LNCaP clone FGC (cell line): ENCODE measurements around the gene ZFP92.

Experiments used
- DNase-seq: peaks from one replicate; pipeline ENCODE4 v3.0.0-alpha.2; 2011; ENCODE audit warnings: low read depth
- H3K4me3 ChIP-seq: 2 replicates; pipeline ENCODE4 v1.5.1; 2011; ENCODE audit warnings: mild to moderate bottlenecking, low read depth, low read length, control low read depth
- TF ChIP-seq, protein P1 (sequence below): IDR thresholded peaks from 2 replicates; pipeline ENCODE4 v1.5.1; 2012; ENCODE audit warnings: mild to moderate bottlenecking; ENCODE audit not compliant: control insufficient read depth, insufficient read depth; ENCODE audit errors: extremely low read depth

ZFP92 gene

GRCh38 chrX:153411255-153411987, at the start of gene ZFP92:
Gene ZFP92, plus strand, starts transcription at chrX:153411472. Its CDS starts 6,851 bp downstream, at chrX:153418323.
- TF ChIP-seq, protein P1, sequence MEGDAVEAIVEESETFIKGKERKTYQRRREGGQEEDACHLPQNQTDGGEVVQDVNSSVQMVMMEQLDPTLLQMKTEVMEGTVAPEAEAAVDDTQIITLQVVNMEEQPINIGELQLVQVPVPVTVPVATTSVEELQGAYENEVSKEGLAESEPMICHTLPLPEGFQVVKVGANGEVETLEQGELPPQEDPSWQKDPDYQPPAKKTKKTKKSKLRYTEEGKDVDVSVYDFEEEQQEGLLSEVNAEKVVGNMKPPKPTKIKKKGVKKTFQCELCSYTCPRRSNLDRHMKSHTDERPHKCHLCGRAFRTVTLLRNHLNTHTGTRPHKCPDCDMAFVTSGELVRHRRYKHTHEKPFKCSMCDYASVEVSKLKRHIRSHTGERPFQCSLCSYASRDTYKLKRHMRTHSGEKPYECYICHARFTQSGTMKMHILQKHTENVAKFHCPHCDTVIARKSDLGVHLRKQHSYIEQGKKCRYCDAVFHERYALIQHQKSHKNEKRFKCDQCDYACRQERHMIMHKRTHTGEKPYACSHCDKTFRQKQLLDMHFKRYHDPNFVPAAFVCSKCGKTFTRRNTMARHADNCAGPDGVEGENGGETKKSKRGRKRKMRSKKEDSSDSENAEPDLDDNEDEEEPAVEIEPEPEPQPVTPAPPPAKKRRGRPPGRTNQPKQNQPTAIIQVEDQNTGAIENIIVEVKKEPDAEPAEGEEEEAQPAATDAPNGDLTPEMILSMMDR: no peak
- no peak for DNase-seq
- no peak within 1 kb of the TSS for H3K4me3 ChIP-seq

- H3K4me3 ChIP-seq: no peak overlapping the region
- TF ChIP-seq, protein P1: no peak
- DNase-seq: peak; percentile 22
Measured at GRCh38 chrX:153361781-153362397, 49.4 kb upstream of the ZFP92 start.

- DNase-seq: no peak
- no peak overlapping the region for H3K4me3 ChIP-seq
- TF ChIP-seq, protein P1: no peak
Measured at GRCh38 chrX:153365670-153366069, 45.6 kb upstream of the ZFP92 start.

DNA sequence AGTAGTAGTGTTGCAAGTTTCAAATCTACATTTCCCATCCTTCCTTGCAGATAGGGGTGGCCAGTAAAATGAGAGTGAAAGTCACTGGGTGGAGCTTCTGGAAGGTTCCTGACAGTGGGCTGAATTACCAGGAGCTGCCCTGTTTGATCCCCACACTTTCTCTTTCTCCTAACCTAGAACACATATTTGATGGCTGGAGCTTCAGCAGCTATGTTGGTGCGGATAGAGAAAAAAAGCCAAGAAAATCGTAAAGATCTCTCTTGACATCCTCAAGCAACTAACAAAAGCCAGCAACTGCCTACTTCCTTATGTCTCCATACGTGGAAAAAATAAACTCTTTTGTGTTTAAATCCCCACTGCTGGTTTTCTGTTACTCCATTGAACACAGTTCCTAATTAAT, 45.2 kb upstream of the ZFP92 start:
- DNase-seq: no peak
- H3K4me3 ChIP-seq: no peak overlapping the region
- TF ChIP-seq, protein P1: no peak

GRCh38 chrX:153366878-153367538, 44.3 kb upstream of the ZFP92 start:
- TF ChIP-seq, protein P1: no peak
- DNase-seq: no peak
- no peak overlapping the region for H3K4me3 ChIP-seq

DNA sequence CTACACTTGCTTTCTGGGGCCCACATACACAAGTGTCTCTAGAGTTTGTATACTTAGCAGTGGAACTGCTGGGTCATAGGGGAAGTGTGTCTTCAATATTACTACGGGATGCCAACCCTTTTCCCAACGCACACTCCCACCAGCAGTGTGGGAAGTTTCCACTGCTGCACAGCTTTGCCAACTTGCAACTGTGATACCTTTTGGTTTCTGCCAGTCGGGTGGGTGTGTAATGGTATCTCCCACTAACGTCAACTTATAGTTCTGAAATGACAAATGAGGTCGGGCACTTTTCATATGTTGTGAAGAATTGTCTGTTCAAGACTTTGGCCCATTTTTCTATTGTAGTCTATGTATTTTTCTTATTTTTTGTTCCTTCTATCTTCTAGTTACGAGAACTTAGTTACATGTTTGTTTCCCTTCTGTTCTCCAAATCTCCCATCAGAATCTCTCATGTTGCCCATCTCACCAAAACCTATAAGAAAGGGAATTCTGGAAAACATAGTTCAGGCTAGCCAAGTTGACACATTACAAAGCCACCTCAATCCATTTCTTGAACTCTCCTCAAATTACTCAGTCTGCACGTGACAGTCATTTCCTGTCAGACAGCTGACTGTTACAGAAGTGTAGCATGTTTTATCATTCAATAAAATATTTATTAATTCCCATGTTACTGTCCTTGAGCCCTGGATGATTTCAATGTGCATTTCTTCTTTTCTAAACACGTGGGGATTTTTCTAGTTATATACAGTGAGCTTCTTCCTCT, 40.8 kb upstream of the ZFP92 start:
- no peak for DNase-seq
- TF ChIP-seq, protein P1: no peak

More for the DNA sequence above, 40.8 kb upstream of the ZFP92 start:
- no peak overlapping the region for H3K4me3 ChIP-seq
